Calu3 (cell line): ENCODE results near the gene GSC2. TPM values are rescaled to one million over a fixed set of nuclear protein-coding genes. Genes with fewer than 3 reads are reported as not detected.

Experiments
- BruUV-seq: library from RNA; stranded (reverse); fragments of 400-500 nt; replicated peaks from 2 replicates; lab custom pipeline; 2021; lab: Mats Ljungman, UMichigan
- CTCF ChIA-PET: fragments of 300-600 bp; sonication (Branson Sonifier 250); formaldehyde crosslinking; loops from one replicate; lab custom pipeline; 2022; ENCODE audit warnings: antibody characterized with exemption; lab: Charles Lee
- DNase-seq: peaks from one replicate; pipeline ENCODE4 v3.0.0; 2022
- H3K27ac Mint-ChIP-seq: one replicate; pipeline ENCODE4 v1.8.0; 2022; ENCODE audit warnings: mixed read lengths; ENCODE audit not compliant: unreplicated experiment
- H3K27me3 Mint-ChIP-seq: one replicate; pipeline ENCODE4 v1.8.0; 2022; ENCODE audit warnings: mixed read lengths; ENCODE audit not compliant: unreplicated experiment
- H3K36me3 Mint-ChIP-seq: one replicate; pipeline ENCODE4 v1.8.0; 2022; ENCODE audit warnings: mild to moderate bottlenecking, moderate library complexity, mixed read lengths; ENCODE audit not compliant: insufficient read depth, unreplicated experiment
- H3K4me1 Mint-ChIP-seq: one replicate; pipeline ENCODE4 v1.8.0; 2022; ENCODE audit warnings: mild to moderate bottlenecking, low read depth, mixed read lengths; ENCODE audit not compliant: unreplicated experiment
- H3K4me3 Mint-ChIP-seq: one replicate; pipeline ENCODE4 v1.8.0; 2022; ENCODE audit warnings: mild to moderate bottlenecking, low read depth, moderate library complexity, mixed read lengths; ENCODE audit not compliant: unreplicated experiment
- H3K9me3 Mint-ChIP-seq: one replicate; pipeline ENCODE4 v1.8.0; 2022; ENCODE audit warnings: low read depth, mixed read lengths; ENCODE audit not compliant: unreplicated experiment
- CTCF ChIP-seq: fragments of 200-600 bp; IDR thresholded peaks from one replicate; pipeline ENCODE4 v1.8.0; 2022; ENCODE audit warnings: antibody characterized with exemption; ENCODE audit not compliant: unreplicated experiment
- intact Hi-C: fragments of 100-400 bp; cut with micrococcal nuclease; formaldehyde crosslinking; loops from one replicate; pipeline ENCODE4 v1.10.0; 2022; ENCODE audit not compliant: unreplicated experiment
- total RNA-seq: library from RNA; stranded (reverse); gene quantifications from 2 replicates; pipeline ENCODE4 v1.2.3, GENCODE V29; 2022

GSC2 gene
- total RNA-seq, 1 experiment from 2014 or later, result not detected

GRCh38 chr22:19132693-19133400 lies 17.2 kb downstream of the GSC2 start:
- CTCF ChIA-PET, result interaction anchor here (0.7 kb wide), 1 partner anchor 21 kb away, joined by 3 read pairs; no protein-coding TSS in a partner anchor
- Mint-ChIP-seq H3K9me3 (no peaks in the 10 kb centered on the region), H3K27me3 (no peaks in the 10 kb centered on the region), H3K36me3 (peaks cover 31% of the 10 kb centered on the region), H3K4me1 (no peaks in the 10 kb centered on the region), H3K4me3 (no peak overlapping the region), H3K27ac (no peak overlapping the region)
- no peak for DNase-seq
- no TSS peak for BruUV-seq
- intact Hi-C loops, result no loop called here
- TF ChIP-seq CTCF, result no peak

- no peak overlapping the region for H3K27ac Mint-ChIP-seq
- intact Hi-C loops, result no loop called here
- BruUV-seq, result no TSS peak
- no peaks in the 10 kb centered on the region for H3K9me3 Mint-ChIP-seq
- H3K4me1 Mint-ChIP-seq, result no peaks in the 10 kb centered on the region
- no peak overlapping the region for H3K4me3 Mint-ChIP-seq
- peaks cover 31% of the 10 kb centered on the region for H3K36me3 Mint-ChIP-seq
- TF ChIP-seq CTCF, result no peak
- no peak for DNase-seq
- H3K27me3 Mint-ChIP-seq, result no peaks in the 10 kb centered on the region
- CTCF ChIA-PET, result no interaction called here
These were observed 17.9 kb downstream of the GSC2 start for GRCh38 chr22:19132153-19132552.

- TF ChIP-seq CTCF, result no peak
- CTCF ChIA-PET, result no interaction called here
- DNase-seq, result no peak
- Mint-ChIP-seq H3K27me3 (no peaks in the 10 kb centered on the region), H3K4me3 (no peak overlapping the region), H3K36me3 (peaks cover 26% of the 10 kb centered on the region), H3K27ac (no peak overlapping the region), H3K4me1 (no peaks in the 10 kb centered on the region), H3K9me3 (no peaks in the 10 kb centered on the region)
- intact Hi-C loops, result no loop called here
- BruUV-seq, result no TSS peak
These were observed 18.4 kb downstream of the GSC2 start for GRCh38 chr22:19131685-19132015.

GRCh38 chr22:19130959-19131684 lies 19.0 kb downstream of the GSC2 start, which contains the start of gene TSSK2:
Gene TSSK2, plus strand, starts transcription at chr22:19131308. Its CDS starts 92 bp downstream, at chr22:19131400.
- Mint-ChIP-seq H3K36me3 (peaks cover 22% of the 10 kb centered on the region), H3K4me3 (no peak within 1 kb of the TSS), H3K4me1 (no peaks in the 10 kb centered on the region), H3K27me3 (no peaks in the 10 kb centered on the region), H3K9me3 (no peaks in the 10 kb centered on the region), H3K27ac (no peak within 1 kb of the TSS)
- CTCF ChIA-PET, result interaction anchor here (0.9 kb wide), 1 partner anchor 16 kb away, joined by 3 read pairs; no protein-coding TSS in a partner anchor
- TF ChIP-seq CTCF, result no peak
- BruUV-seq, result no TSS peak
- intact Hi-C loops, result no loop called here
- no peak for DNase-seq
